Measurements from ENCODE around the gene PDE5A. TPM values are rescaled to one million over a fixed set of nuclear protein-coding genes. Genes with fewer than 3 reads are reported as not detected.

The PDE5A gene
- total RNA-seq, 1 donor from 2014 or later: 3.2 TPM

- DNase-seq: no peak
- H3K27me3 Mint-ChIP-seq (ENCODE audit: unreplicated experiment): peaks cover 3% of the 10 kb centered on the region
- no peaks in the 10 kb centered on the region for H3K4me1 Mint-ChIP-seq (ENCODE audit: low read depth, unreplicated experiment)
- no peak overlapping the region for H3K27ac Mint-ChIP-seq (ENCODE audit: unreplicated experiment)
- no peaks in the 10 kb centered on the region for H3K36me3 Mint-ChIP-seq (ENCODE audit: unreplicated experiment)
- H3K9me3 Mint-ChIP-seq (ENCODE audit: unreplicated experiment): no peaks in the 10 kb centered on the region
- no peak overlapping the region for H3K4me3 Mint-ChIP-seq (ENCODE audit: unreplicated experiment)
- TF ChIP-seq CTCF (IDR thresholded peaks at IDR 0.05; ENCODE audit: partially characterized antibody, unreplicated experiment): no peak
Measured at GRCh38 chr4:119525771-119526712, 102.6 kb downstream of the PDE5A start.

DNA sequence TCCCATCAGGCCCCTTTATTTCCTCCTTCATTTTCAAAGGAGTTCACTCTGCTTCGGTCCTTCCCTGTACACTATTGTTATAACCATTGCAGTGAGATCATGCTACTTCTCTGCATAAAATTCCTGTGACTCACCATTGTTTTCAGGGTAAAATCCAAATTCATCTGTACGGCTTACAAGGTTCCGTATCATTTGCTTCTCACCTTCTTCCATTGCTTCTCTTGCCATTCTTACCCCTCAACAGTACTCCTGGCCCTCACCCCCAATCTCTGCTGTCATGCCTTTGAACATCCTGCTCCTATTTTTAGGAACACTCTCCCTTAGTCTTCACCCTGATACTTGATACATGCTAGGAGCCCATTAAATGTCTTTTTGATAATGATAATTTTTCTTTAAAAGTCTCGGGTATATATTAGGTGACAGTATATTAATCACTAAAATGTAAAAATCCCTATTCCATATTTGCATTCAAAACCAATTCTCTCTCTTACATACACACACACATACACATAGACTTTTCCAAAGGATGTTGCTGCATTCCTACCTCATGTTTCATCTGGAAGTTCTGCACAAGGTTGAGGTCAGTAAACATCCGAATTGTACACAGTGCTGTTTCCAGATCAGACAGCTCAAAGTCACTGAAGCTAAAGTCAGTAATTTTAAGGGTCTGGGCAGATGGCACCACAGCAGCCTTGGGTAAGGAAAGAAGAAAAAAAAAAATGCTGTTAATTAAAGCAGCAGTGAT lies 103.4 kb downstream of the PDE5A start:
- Mint-ChIP-seq H3K4me1 (ENCODE audit: low read depth, unreplicated experiment) (no peaks in the 10 kb centered on the region), H3K27me3 (ENCODE audit: unreplicated experiment) (peaks cover 3% of the 10 kb centered on the region), H3K4me3 (ENCODE audit: unreplicated experiment) (no peak overlapping the region), H3K9me3 (ENCODE audit: unreplicated experiment) (no peaks in the 10 kb centered on the region), H3K27ac (ENCODE audit: unreplicated experiment) (no peak overlapping the region), H3K36me3 (ENCODE audit: unreplicated experiment) (no peaks in the 10 kb centered on the region)
- no peak for TF ChIP-seq CTCF (IDR thresholded peaks at IDR 0.05; ENCODE audit: partially characterized antibody, unreplicated experiment)
- no peak for DNase-seq

- no peak for TF ChIP-seq CTCF (IDR thresholded peaks at IDR 0.05; ENCODE audit: partially characterized antibody, unreplicated experiment)
- H3K4me1 Mint-ChIP-seq (ENCODE audit: low read depth, unreplicated experiment): no peaks in the 10 kb centered on the region
- peaks cover 2% of the 10 kb centered on the region for H3K27me3 Mint-ChIP-seq (ENCODE audit: unreplicated experiment)
- no peak for DNase-seq
- no peaks in the 10 kb centered on the region for H3K9me3 Mint-ChIP-seq (ENCODE audit: unreplicated experiment)
- H3K36me3 Mint-ChIP-seq (ENCODE audit: unreplicated experiment): no peaks in the 10 kb centered on the region
- no peak overlapping the region for H3K27ac Mint-ChIP-seq (ENCODE audit: unreplicated experiment)
- no peak overlapping the region for H3K4me3 Mint-ChIP-seq (ENCODE audit: unreplicated experiment)
Measured at GRCh38 chr4:119523399-119523798, 105.2 kb downstream of the PDE5A start.

- Mint-ChIP-seq H3K9me3 (ENCODE audit: unreplicated experiment) (no peaks in the 10 kb centered on the region), H3K27me3 (ENCODE audit: unreplicated experiment) (peaks cover 2% of the 10 kb centered on the region), H3K4me3 (ENCODE audit: unreplicated experiment) (no peak overlapping the region), H3K27ac (ENCODE audit: unreplicated experiment) (no peak overlapping the region), H3K4me1 (ENCODE audit: low read depth, unreplicated experiment) (no peaks in the 10 kb centered on the region), H3K36me3 (ENCODE audit: unreplicated experiment) (no peaks in the 10 kb centered on the region)
- TF ChIP-seq CTCF (IDR thresholded peaks at IDR 0.05; ENCODE audit: partially characterized antibody, unreplicated experiment): no peak
- DNase-seq: no peak
Measured at GRCh38 chr4:119521268-119521667, 107.3 kb downstream of the PDE5A start.
